ENCODE results near the gene RXRA.

DNA sequence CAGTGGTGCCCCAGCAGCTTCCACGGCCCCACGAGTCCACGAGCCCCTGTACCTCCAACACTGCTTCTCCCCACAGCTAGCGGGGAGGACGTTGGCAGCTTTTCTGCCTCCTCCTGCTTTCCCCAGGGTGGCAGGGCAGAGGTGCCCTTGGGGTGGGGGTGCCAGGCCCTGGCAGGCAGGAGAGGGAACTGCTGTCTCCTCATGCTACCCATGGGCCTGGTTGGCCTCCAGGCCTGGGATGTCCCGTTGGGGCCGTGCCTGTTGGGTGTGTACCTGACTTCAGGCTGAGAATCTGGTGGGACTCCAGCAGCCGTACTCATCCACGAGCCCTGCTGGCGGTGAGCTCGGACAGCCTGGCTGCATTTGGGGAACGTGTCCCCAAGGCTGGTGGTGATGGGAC lies 27.3 kb downstream of the RXRA start:
- TF ChIP-seq POLR2AphosphoS5 (IDR thresholded peaks at IDR 0.05; ENCODE audit: low read depth) (no peak), CTCF (IDR thresholded peaks at IDR 0.05; ENCODE audit: insufficient read depth, low read length) (no peak), GABPA (IDR thresholded peaks at IDR 0.05; ENCODE audit: low read depth) (no peak), SPI1 (IDR thresholded peaks at IDR 0.05; ENCODE audit: borderline replicate concordance, low read depth) (no peak), REST (IDR thresholded peaks at IDR 0.05; ENCODE audit: insufficient replicate concordance, low read depth) (no peak)
